RWPE2 (cell line): ENCODE measurements around the gene CEP57L1.

Experiments
- ATAC-seq: fragments of 200-7000 bp; cut with Tn5 transposase; 3 replicates; pipeline ENCODE4 v1.9.1; 2021; ENCODE audit warnings: low read depth
- DNase-seq: peaks from one replicate; pipeline ENCODE4 v3.0.0-alpha.2; 2020; ENCODE audit warnings: low spot score
- H3K27ac ChIP-seq: fragments of 450-650 bp; 2 replicates; pipeline ENCODE4 v1.5.1; 2017; ENCODE audit warnings: mild to moderate bottlenecking; ENCODE audit not compliant: poor library complexity, severe bottlenecking
- H3K27me3 ChIP-seq: fragments of 250-450 bp; sonication (Bioruptor Pico); 2 replicates; pipeline ENCODE4 v1.5.1; 2021; ENCODE audit warnings: mild to moderate bottlenecking, moderate library complexity; ENCODE audit not compliant: insufficient read depth, poor library complexity, severe bottlenecking
- H3K36me3 ChIP-seq: fragments of 250-450 bp; sonication (Bioruptor Pico); 2 replicates; pipeline ENCODE4 v1.5.1; 2020; ENCODE audit warnings: low read depth, mild to moderate bottlenecking, moderate library complexity
- H3K4me1 ChIP-seq: fragments of 250-450 bp; sonication (Bioruptor Pico); 2 replicates; pipeline ENCODE4 v1.5.1; 2021; ENCODE audit warnings: mild to moderate bottlenecking, moderate library complexity; ENCODE audit not compliant: insufficient read depth, poor library complexity, severe bottlenecking
- H3K4me3 ChIP-seq: fragments of 250-450 bp; sonication (Bioruptor Pico); 2 replicates; pipeline ENCODE4 v1.5.1; 2021; ENCODE audit warnings: mild to moderate bottlenecking, moderate library complexity; ENCODE audit not compliant: severe bottlenecking
- H3K9me3 ChIP-seq: fragments of 250-450 bp; sonication (Bioruptor Pico); 2 replicates; pipeline ENCODE4 v1.5.1; 2021; ENCODE audit warnings: mild to moderate bottlenecking, moderate library complexity; ENCODE audit not compliant: severe bottlenecking
- CTCF ChIP-seq: fragments of 450-650 bp; IDR thresholded peaks from one replicate; pipeline ENCODE4 v1.5.1; 2017; ENCODE audit warnings: mild to moderate bottlenecking, moderate library complexity; ENCODE audit not compliant: poor library complexity, severe bottlenecking

CEP57L1 gene

GRCh38 chr6:109076377-109076776 lies 18.9 kb upstream of the CEP57L1 start:
- Histone ChIP-seq H3K9me3 (no peaks in the 10 kb centered on the region), H3K4me3 (no peak overlapping the region), H3K27me3 (no peaks in the 10 kb centered on the region), H3K4me1 (peaks cover 2% of the 10 kb centered on the region), H3K27ac (no peak overlapping the region), H3K36me3 (no peaks in the 10 kb centered on the region)
- no peak for TF ChIP-seq CTCF
- DNase-seq = no peak
- no peak for ATAC-seq

GRCh38 chr6:109079981-109080380 lies 15.3 kb upstream of the CEP57L1 start:
- ATAC-seq = no peak
- DNase-seq = no peak
- Histone ChIP-seq H3K27ac (no peak overlapping the region), H3K4me1 (no peaks in the 10 kb centered on the region), H3K36me3 (no peaks in the 10 kb centered on the region), H3K4me3 (no peak overlapping the region), H3K9me3 (no peaks in the 10 kb centered on the region), H3K27me3 (no peaks in the 10 kb centered on the region)
- TF ChIP-seq CTCF = no peak

GRCh38 chr6:109081026-109081425 lies 14.3 kb upstream of the CEP57L1 start:
- no peak for TF ChIP-seq CTCF
- H3K36me3 ChIP-seq = no peaks in the 10 kb centered on the region
- DNase-seq (no peak), ATAC-seq (no peak)
- no peaks in the 10 kb centered on the region for H3K27me3 ChIP-seq
- H3K4me3 ChIP-seq = no peak overlapping the region
- H3K4me1 ChIP-seq = no peaks in the 10 kb centered on the region
- no peaks in the 10 kb centered on the region for H3K9me3 ChIP-seq
- H3K27ac ChIP-seq = no peak overlapping the region

GRCh38 chr6:109081516-109082187 lies 13.7 kb upstream of the CEP57L1 start:
- Histone ChIP-seq H3K4me3 (no peak overlapping the region), H3K36me3 (no peaks in the 10 kb centered on the region), H3K27ac (no peak overlapping the region), H3K27me3 (no peaks in the 10 kb centered on the region), H3K4me1 (no peaks in the 10 kb centered on the region), H3K9me3 (no peaks in the 10 kb centered on the region)
- no peak for DNase-seq
- no peak for TF ChIP-seq CTCF
- no peak for ATAC-seq

- Histone ChIP-seq H3K4me3 (no peak overlapping the region), H3K27ac (no peak overlapping the region), H3K4me1 (no peaks in the 10 kb centered on the region), H3K9me3 (no peaks in the 10 kb centered on the region), H3K36me3 (no peaks in the 10 kb centered on the region), H3K27me3 (no peaks in the 10 kb centered on the region)
- ATAC-seq = peak; percentile 31; the same call in 1 of the 3 replicates
- DNase-seq = no peak
- no peak for TF ChIP-seq CTCF
Measured at GRCh38 chr6:109082188-109082577, 13.1 kb upstream of the CEP57L1 start.
